GM18519 (cell line): ENCODE results near the gene RGL1.
"Not testable (repeated sequence)": the region's sequence is repeated elsewhere in the genome, so short reads cannot be mapped to it uniquely, and the experiment has no call there.

Source experiments
- ATAC-seq: cut with Tn5 transposase; IDR thresholded peaks from one replicate; pipeline ENCODE4 v1.9.1; 2021; ENCODE audit warnings: mild to moderate bottlenecking, moderate library complexity; ENCODE audit not compliant: unreplicated experiment, low FRiP score

RGL1 gene

DNA sequence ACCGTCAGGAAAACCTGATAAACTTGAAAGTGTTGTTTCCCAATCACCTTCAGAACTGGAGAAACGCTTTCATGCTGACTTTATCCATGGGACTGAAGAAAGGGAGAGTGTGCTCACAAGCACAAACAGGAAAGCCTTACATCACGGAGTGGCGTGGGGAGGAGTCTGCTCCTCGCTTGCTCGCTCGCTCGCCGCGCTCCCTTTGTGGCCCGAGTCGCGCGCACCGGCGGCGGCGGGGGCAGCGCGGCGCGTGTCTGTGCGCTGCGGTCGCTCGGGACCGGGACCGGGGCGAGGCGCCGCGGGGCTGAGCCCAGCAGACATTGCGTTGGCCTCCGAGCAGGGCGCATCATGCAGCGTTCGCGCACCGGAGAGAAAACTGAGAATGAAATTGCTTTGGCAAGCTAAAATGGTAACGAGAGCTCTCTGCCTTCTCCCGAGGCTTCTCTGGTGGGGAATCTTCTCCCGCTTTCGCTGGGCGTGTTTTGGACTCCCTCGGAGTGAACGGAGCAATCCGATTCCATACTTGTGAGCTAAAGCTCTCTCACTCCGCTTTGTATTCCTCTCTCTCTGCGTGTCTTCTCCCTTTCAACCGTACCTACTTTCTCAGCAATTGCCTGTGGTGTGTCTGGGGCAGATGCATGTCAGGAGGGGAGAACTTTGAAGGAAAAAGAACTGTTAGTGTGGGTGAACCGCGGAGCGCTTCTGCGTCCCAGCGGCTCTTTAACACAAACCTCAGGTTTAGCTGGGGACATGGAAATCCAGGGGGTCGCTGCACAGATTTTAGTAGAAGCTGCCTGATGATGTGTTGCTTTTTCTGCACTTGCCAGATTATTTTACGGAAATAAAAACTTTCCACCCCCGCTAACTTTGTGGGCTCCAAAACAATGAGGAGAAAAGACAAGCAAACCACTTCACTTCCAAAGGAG lies at the start of gene RGL1:
Gene RGL1, plus strand, starts transcription at position 205 of the 926 bp plus-strand sequence. Its CDS starts 178 bp downstream, at position 383.
- ATAC-seq, result no peak

DNA sequence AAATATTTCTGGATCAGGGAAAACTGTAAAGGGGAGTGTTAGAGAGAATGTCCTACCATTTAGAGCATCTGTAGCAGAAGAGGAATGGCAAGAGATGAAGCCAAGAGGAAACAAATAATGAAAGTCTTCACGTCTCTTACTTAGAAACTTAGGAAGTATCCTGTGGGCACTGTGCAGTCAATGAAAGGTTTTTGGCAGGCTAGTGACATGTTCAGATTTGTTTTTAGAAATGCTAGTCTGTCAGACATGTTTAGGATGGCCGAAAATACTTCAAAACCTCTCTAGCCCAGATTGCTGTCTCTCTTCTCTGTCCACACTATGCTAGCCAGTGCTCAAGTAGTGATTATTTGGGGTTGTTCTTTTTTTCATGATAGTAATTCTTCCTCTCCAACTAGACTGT lies 48.6 kb upstream of the RGL1 start:
- no peak for ATAC-seq

DNA sequence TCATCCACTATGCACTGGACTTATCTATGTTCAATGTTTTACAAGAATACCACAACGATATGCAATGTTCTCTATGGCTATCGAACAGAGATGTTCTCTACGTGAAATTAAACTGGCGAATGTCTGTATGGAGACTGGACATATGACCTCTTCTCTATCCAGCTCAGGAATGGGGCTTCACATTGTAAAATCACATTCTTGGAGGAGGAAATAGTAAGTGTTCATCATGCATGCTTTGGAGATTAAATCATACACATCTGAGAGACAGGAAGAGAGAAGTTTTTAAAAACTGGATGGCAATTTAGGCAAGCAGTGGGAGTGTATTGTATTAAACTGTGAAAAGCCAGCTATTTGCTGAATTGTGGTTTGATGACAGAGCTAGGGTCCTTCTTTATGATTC lies 47.9 kb upstream of the RGL1 start:
- no peak for ATAC-seq

DNA sequence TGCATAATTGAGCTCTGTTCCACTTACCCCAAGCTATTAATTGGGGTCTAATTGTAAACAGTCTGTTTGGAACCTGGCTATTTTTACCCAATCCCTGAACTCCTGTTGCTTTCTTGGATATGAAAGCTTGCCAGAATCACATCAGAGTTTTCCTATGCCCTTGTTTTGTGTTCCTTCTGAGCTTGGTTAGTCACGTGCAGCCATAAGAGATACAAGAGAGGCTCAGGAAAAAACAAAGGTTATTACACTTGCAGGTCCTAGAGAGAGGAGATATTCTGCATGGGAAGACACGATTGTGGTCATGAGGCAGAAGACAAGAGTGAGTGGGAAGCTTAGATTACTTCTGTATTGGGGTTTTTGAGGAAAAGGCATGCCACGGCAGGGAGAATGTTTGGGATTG lies 46.0 kb upstream of the RGL1 start:
- ATAC-seq, result no peak

DNA sequence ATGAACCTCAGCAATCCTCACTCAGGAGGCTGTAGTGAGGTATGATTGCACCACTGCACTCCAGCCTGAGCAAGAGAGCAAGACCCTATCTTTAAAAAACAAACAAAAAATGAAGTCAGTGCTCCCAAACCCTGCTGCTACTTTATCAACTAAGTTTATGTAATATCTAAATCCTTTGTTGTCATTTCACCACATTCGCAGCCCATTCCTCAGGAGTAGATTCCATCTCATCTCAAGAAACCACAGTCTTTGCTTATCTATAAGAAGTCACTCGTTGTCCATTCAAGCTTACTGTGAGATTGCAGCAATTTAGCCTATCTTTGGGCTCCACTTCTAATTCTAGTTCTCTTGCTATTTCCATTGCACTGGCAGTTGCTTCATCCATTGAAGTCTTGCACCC lies 44.3 kb upstream of the RGL1 start:
- no peak for ATAC-seq

DNA sequence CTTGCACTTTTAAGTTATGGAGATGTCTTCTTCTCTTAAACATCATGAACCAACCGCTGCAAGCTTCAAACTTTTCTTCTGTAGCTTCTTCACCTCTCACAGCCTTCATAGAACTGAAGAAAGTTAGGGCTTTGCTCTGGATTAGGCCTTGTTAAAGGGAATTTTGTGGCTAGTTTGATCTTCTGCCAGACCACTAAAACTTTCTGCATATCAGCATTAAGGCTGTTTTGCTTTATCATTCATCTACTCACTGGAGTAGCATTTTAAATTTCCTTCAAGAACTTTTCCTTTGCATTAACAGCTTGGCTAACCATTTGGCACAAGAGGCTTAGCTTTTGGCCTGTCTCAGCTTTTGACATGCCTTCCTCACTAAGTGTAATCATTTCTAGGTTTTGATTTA lies 43.0 kb upstream of the RGL1 start:
- no peak for ATAC-seq

DNA sequence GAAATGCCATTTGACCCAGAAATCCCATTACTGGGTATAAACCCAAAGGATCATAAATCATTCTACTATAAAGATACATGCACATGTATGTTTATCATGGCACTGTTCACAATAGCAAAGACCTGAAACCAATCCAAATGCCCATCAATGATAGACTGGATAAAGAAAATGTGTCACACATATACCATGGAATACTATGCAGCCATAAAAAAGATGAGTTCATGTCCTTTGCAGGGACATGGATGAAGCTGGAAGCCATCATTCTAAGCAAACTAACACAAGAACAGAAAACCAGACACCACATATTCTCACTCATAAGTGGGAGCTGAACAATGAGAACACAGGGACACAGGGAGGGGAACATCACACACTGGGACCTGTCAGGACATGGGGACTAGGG lies 42.1 kb upstream of the RGL1 start:
- not testable (repeated sequence) for ATAC-seq

DNA sequence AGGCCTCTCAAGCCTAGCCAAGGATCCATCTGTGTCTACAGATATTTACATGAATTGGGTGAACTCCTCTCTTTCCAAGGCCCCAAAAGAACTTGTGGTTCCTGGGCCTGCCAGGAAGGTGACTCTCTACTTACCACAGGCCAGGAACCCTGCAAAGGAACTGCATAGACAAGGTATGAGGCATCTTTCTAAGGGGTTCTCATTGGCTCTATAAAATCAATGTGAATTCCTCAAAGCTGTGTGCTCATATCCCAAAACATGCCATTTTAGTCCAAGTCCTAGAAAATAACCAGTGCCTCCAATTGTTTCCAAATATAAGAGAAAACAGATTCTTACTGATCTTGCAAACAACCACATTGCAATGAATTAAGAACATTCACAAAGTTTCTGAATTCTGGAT lies 39.9 kb upstream of the RGL1 start:
- no peak for ATAC-seq

DNA sequence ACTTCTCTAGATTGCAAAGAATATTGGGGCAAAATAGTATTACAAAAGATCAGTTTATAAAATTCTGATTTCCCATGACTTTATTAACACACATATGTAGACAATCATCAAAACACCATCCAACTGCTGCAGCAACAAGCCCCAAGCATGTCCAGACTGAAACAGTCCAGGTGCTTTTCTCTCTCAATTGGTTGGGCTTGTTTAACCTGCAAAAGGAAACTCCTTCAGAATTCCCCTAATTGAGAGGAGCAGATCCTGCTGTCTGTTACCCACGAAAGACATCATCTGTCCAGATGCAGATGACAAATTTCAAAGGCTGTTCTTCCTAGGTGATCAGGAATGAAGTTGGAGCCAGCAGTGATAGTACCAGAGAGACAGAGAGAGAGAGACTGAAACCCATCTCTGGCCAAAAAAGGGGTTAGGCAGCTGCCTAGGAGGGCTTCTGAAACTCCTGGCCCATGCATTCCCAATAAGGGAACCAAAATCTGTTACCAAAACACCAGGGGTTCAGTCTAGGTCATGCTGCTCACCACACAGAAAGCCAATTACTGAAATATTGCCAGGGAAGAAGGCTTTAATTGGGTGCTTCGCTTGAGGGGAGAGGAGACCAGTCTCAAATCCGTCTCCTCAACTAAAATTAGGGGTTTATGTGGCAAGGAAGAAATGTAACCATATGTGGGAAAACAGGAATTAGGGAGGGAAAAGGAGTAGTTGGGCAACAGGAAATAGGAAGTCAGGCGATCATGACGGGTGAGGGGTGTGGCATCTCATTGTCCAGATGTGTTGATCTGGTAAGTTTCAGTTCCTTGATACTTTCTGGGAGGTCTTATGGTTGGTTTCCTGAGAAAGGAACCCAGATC lies 34.7 kb upstream of the RGL1 start:
- ATAC-seq, result no peak

DNA sequence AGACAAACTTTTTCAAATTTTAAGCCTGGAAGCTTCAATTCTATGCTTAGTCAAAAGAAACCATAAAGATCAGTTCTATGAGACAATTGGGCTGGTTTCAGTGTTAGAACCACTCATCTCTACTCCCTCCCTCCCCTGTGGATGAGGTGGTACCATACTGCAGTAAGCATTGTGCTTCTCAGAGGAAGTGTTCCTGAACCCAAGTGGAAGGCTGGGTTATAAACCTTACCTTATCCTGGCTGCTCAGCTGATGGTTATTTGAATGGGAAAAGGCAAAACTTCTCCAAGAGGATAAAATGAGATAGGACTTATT lies 34.1 kb upstream of the RGL1 start:
- ATAC-seq, result no peak

DNA sequence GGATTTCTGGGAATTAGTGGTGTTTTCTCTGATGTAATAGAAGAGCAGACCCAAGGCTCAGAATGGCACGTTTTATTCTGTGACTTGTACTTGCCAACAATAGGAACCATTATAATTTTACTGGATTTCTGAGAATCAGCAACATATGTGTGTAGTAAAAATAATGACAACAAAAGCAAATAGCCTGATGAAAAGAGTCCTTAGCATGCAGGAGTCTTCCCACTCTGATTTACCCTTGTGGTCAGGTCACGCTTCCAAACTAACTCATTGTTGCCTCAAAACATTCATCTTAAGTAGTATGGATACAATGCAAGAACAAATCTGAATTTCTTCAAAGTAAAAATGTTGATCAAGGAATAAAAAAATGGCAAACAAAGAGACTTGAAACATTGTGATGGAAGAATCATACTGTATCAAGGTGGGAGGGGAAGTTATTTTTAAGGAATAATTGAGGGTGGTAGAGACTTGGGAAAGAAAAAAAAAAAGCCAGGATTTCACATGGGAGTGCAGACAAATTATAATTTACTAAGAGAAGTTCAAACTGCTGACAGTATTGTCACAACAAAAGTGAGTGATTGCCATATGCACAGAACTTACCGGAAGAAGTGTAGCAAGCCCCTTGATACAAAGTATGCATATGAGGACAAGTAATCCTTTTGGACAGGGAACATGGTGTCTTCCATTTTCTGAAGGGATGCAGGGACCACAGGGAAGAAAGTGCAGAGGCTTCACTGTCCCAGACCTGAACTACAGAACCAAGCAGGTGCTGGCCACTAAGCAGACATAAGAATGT lies 31.2 kb upstream of the RGL1 start:
- no peak for ATAC-seq

DNA sequence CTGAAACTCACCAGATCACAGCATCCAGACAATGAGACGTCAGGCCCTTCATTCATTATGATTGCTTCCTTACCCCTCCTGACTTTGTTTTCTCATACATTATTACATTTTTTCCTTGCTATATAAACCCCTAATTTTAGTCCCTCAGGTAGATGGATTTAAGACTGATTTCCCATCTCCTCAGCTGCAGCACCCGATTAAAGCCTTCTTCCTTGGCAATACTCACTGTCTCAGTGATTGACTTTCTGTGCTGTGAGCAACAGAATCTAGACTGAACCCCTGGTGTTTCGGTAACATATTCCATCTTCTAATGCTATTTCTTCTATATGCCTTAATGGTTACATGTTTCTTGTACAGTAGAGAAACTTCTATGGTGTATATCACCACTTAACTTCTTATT lies 30.0 kb upstream of the RGL1 start:
- no peak for ATAC-seq

DNA sequence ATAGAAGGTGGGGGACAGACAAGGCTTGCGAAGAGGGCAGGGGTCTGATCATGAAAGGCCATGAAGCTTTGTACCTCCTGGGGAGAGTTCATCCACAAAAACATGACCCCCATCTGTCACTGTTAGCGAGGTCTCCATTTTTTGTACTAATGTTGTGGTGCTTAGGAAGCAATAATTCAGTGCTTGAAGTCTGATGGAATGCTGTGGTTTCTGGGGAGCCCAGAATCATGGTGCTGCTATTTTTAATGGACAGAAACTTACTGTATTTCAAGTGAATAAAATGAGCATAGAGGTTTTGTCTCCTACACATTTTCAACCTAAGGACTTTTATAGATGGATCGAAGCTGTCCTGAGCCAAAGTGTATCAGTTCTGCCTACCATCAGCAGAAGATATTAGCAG lies 28.2 kb upstream of the RGL1 start:
- ATAC-seq, result no peak

DNA sequence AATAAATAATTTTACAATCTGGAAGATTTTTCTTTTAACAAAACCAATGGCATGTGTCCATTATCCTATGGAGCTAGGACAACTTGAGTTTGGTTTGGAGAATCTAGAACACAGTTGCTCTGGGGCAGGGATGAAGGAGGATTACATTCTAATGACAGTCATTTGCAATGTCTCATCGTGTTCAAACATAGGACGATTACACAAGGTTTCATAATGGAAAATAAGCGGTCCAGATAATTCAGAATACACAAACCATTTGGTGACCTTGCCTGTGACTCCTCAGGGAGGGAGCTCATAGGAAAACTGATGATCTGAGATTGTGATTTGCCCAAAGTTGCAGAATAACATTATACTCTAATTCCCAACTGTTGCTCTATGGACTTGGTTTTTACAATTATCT lies 27.6 kb upstream of the RGL1 start:
- ATAC-seq, result no peak

DNA sequence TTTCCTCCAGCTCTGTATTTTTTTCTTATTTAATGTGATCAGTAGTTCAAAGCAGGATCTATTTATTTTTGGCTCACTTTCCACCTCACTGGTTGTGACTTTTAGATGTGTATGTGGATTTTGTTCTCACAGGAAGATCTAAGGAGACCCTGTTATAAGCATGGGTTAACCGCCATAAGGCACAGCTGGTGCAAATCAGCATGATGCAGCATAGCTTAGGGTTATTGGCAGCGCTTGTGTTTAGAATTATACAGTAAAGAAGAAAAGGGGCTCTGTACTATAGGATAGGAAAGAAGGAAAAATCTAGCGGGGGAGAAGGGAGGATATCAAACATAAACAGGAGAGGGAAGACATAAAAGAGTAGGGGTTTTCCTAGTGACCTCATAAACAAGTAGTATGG lies 26.9 kb upstream of the RGL1 start:
- ATAC-seq, result no peak

DNA sequence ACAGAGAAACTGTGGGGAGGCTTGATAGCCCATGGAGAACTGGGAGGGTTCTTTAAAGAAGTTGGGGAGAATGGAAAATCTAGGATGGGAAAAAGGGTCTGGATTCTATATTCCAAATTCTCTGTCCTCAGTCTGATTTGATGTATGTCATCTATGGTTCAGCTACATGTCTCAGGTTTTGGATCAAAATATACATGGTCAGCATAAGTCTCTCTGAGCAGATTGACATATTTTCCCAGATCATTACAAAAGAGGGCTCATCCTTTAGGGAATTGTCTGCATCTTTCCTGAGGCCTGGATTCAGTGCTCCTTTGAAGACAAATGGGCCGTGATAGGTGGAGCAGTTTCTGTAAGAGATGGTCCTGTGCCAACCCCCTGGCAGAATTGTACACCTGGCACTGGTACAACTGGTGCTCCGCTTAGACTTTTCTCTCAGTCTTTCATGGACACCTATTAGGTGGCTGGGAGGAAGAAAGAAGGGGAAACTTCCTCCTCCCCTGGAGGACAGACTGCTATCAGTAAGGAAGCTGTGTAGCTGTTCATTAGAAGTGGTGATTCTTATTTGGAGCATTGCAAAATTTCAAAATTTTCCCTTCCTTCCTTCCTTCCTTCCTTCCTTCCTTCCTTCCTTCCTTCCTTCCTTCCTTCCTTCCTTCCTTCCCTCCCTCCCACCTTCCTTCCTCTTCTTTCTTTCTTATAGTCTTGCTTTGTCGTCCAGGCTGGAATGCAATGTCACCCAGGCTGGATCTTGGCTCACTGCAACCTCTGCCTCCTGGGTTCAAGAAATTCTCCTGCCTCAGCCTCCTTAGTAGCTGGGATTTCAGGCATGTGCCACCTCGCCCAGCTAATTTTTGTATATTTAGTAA lies 26.1 kb upstream of the RGL1 start:
- ATAC-seq, result no peak

DNA sequence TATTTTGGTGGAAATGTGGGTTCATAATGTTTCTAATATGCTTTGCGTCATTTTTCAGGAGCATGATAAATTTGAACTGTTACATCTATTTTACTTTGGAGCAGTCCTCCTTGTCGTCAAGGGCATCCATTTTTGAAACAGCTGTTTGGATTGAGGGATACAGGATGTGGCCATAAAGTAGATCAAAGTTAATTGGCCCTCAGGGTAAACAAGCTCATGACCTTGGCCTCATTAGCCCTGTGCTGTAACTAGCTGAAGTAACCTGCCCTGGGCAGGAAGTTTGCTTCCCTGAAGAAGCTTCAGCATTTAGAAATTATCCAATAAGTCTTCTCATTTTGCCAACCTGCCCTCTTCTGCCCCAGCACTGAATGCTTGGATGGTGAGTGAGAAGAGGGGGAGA lies 24.8 kb upstream of the RGL1 start:
- no peak for ATAC-seq

DNA sequence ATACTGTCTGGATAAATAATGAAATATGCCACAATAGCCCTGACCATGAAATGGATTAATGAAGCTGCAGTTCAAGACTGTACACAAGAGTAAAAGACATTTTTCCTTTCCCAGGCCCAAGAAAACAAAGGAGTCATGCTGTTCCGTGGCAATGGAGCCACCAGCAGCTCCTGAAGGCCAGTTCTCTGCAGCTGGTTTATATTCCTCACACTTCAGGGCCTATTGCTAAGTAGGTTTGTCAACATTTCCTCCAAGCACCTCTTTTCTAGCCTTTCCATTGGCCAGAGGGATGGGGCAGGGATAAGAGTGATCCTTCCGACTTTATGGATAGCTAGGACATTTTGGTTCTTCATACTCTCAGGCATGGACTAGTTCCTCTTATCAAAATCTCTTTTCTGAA lies 24.2 kb upstream of the RGL1 start:
- no peak for ATAC-seq

DNA sequence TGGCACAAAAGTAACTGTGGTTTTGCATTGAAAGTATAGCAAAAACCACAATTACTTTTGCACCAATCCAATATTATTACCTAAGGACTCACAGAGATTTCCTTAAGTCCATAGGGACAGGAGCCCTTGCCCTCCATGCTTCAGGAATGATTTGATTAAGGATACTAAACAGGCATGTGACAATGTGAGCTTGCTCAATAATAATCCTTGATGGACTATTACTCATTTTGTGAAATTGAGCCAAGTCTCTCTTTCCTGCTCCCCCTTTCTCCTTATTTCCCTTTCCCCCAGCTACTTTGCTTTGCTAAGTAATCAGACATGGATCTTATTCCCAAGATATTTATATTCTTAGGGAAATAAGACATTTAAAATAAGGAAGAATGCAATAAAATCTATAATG lies 21.6 kb upstream of the RGL1 start:
- no peak for ATAC-seq
